Activated CD4-positive, CD25-positive, alpha-beta regulatory T cell treated with anti-CD3 and anti-CD28 coated beads, Interleukin-2, amount 50 U/mL, for 24 hours (primary cell): ENCODE data around the gene EIPR1.
"Not testable (repeated sequence)": the region's sequence is repeated elsewhere in the genome, so short reads cannot be mapped to it uniquely, and the experiment has no call there.

ENCODE experiments used
- ATAC-seq, 2 donors: fragments of 150-1000 bp; cut with Tn5 transposase; one replicate each; pipeline ENCODE4 v1.10.0; 2021; ENCODE audit warnings: mild to moderate bottlenecking in 1 of 2, moderate library complexity in 1 of 2

Gene EIPR1

GRCh38 chr2:3188405-3188946, 189.1 kb downstream of the EIPR1 start:
- no peak for ATAC-seq

GRCh38 chr2:3187467-3187866, 190.2 kb downstream of the EIPR1 start:
- ATAC-seq = no peak

- no peak for ATAC-seq
Observed at GRCh38 chr2:3186766-3187165, 190.9 kb downstream of the EIPR1 start.

GRCh38 chr2:3185910-3186309, 191.7 kb downstream of the EIPR1 start:
- ATAC-seq = no peak

GRCh38 chr2:3185256-3185655, 192.4 kb downstream of the EIPR1 start:
- ATAC-seq = no peak

- no peak for ATAC-seq
Observed at GRCh38 chr2:3184167-3184566, 193.5 kb downstream of the EIPR1 start.

- no peak for ATAC-seq
Observed at GRCh38 chr2:3183766-3184165, 193.9 kb downstream of the EIPR1 start.

GRCh38 chr2:3182848-3183247, 194.8 kb downstream of the EIPR1 start:
- ATAC-seq = no peak

- ATAC-seq = no peak
Observed at GRCh38 chr2:3181416-3182010, 196.1 kb downstream of the EIPR1 start.

- ATAC-seq = not testable (repeated sequence)
Observed at GRCh38 chr2:3180909-3181221, 196.8 kb downstream of the EIPR1 start.

GRCh38 chr2:3180082-3180908, 197.3 kb downstream of the EIPR1 start:
- ATAC-seq = peak in 1 of 2 donors; percentile 17

GRCh38 chr2:3179626-3180025, 198.0 kb downstream of the EIPR1 start:
- ATAC-seq = no peak

GRCh38 chr2:3179208-3179607, 198.4 kb downstream of the EIPR1 start:
- no peak for ATAC-seq

GRCh38 chr2:3178578-3179031, 199.0 kb downstream of the EIPR1 start:
- ATAC-seq = no peak

- no peak for ATAC-seq
Observed at GRCh38 chr2:3177891-3178577, 199.6 kb downstream of the EIPR1 start.

- ATAC-seq = no peak
Observed at GRCh38 chr2:3176869-3177255, 200.8 kb downstream of the EIPR1 start.

- no peak for ATAC-seq
Observed at GRCh38 chr2:3176071-3176868, 201.3 kb downstream of the EIPR1 start.

- no peak for ATAC-seq
Observed at GRCh38 chr2:3175568-3175955, 202.1 kb downstream of the EIPR1 start.

- ATAC-seq = no peak
Observed at GRCh38 chr2:3174626-3175567, 202.7 kb downstream of the EIPR1 start.

- no peak for ATAC-seq
Observed at GRCh38 chr2:3173031-3173430, 204.6 kb downstream of the EIPR1 start.

GRCh38 chr2:3172265-3172935, 205.2 kb downstream of the EIPR1 start:
- ATAC-seq = no peak
